Measurements from ENCODE around the gene DCTN2. TPM values are rescaled to one million over a fixed set of nuclear protein-coding genes. Genes with fewer than 3 reads are reported as not detected.

Gene DCTN2
- total and polyA plus RNA-seq, 4 donors = 28.5 to 66.6 (median 31.2) TPM

DNA sequence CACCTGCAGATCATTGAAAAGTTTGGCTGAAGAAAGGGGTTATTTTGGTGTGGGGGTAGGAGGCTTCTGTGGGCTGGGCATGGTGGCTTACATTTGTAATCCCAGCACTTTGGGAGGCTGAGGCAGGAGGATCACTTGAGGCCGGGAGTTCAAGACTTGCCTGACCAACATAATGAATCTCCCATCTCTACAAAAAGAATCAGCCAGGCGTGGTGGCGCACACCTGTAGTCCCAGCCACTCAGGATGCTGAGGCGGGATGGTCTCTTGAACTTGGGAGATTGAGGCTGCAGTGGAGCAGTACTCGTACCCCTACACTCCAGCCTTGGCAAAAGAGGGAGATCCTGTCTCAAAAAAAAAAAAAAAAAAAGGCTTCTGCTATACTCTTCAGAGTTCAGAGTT lies 33.7 kb downstream of the DCTN2 start:
- WGBS = 97% methylated on average over 5 of the region's 5 CpGs
- H3K27me3 ChIP-seq (ENCODE audit: control insufficient read depth in 4 of 4, insufficient read depth in 4 of 4, low read length in 3 of 4) = no peaks in the 10 kb centered on the region
- peaks cover 1 to 9% (median 3%) of the 10 kb centered on the region in 4 donors for H3K4me1 ChIP-seq (ENCODE audit: control insufficient read depth in 4 of 4, insufficient read depth in 4 of 4, low read length in 3 of 4)
- DNase-seq (ENCODE audit: low spot score) = no peak
- TF ChIP-seq SP1 (IDR thresholded peaks at IDR 0.05) = no peak
- TF ChIP-seq ATF3 (IDR thresholded peaks at IDR 0.05) = no peak
- TF ChIP-seq YY1 (IDR thresholded peaks at IDR 0.05) = no peak
- no peak for TF ChIP-seq HNF4G (IDR thresholded peaks at IDR 0.05)
- no peak for TF ChIP-seq FOXA2 (IDR thresholded peaks at IDR 0.05)
- no peak for TF ChIP-seq JUND (IDR thresholded peaks at IDR 0.05)
- TF ChIP-seq, protein P1, sequence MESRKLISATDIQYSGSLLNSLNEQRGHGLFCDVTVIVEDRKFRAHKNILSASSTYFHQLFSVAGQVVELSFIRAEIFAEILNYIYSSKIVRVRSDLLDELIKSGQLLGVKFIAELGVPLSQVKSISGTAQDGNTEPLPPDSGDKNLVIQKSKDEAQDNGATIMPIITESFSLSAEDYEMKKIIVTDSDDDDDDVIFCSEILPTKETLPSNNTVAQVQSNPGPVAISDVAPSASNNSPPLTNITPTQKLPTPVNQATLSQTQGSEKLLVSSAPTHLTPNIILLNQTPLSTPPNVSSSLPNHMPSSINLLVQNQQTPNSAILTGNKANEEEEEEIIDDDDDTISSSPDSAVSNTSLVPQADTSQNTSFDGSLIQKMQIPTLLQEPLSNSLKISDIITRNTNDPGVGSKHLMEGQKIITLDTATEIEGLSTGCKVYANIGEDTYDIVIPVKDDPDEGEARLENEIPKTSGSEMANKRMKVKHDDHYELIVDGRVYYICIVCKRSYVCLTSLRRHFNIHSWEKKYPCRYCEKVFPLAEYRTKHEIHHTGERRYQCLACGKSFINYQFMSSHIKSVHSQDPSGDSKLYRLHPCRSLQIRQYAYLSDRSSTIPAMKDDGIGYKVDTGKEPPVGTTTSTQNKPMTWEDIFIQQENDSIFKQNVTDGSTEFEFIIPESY (IDR thresholded peaks at IDR 0.05) = no peak
- TF ChIP-seq GABPA (IDR thresholded peaks at IDR 0.05 in 1 of 2, conservative IDR thresholded peaks at IDR 0.05 in 1 of 2) = no peak
- TF ChIP-seq, protein P2, sequence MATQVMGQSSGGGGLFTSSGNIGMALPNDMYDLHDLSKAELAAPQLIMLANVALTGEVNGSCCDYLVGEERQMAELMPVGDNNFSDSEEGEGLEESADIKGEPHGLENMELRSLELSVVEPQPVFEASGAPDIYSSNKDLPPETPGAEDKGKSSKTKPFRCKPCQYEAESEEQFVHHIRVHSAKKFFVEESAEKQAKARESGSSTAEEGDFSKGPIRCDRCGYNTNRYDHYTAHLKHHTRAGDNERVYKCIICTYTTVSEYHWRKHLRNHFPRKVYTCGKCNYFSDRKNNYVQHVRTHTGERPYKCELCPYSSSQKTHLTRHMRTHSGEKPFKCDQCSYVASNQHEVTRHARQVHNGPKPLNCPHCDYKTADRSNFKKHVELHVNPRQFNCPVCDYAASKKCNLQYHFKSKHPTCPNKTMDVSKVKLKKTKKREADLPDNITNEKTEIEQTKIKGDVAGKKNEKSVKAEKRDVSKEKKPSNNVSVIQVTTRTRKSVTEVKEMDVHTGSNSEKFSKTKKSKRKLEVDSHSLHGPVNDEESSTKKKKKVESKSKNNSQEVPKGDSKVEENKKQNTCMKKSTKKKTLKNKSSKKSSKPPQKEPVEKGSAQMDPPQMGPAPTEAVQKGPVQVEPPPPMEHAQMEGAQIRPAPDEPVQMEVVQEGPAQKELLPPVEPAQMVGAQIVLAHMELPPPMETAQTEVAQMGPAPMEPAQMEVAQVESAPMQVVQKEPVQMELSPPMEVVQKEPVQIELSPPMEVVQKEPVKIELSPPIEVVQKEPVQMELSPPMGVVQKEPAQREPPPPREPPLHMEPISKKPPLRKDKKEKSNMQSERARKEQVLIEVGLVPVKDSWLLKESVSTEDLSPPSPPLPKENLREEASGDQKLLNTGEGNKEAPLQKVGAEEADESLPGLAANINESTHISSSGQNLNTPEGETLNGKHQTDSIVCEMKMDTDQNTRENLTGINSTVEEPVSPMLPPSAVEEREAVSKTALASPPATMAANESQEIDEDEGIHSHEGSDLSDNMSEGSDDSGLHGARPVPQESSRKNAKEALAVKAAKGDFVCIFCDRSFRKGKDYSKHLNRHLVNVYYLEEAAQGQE (IDR thresholded peaks at IDR 0.05) = no peak
- H3K9me3 ChIP-seq (ENCODE audit: control insufficient read depth in 4 of 4, low read length in 3 of 4) = no peaks in the 10 kb centered on the region
- no peak overlapping the region for H3K4me3 ChIP-seq (ENCODE audit: low read depth in 1 of 3, low read length in 3 of 3)
- H3K9ac ChIP-seq (ENCODE audit: low read depth in 1 of 2, low read length in 2 of 2) = no peak overlapping the region
- H3K27ac ChIP-seq (ENCODE audit: low read depth in 1 of 2, low read length in 2 of 2) = no peak overlapping the region
- H3K36me3 ChIP-seq (ENCODE audit: control insufficient read depth in 4 of 4, insufficient read depth in 3 of 4, low read depth in 1 of 4, low read length in 3 of 4) = peaks cover 5 to 60% (median 49%) of the 10 kb centered on the region in 4 donors

DNA sequence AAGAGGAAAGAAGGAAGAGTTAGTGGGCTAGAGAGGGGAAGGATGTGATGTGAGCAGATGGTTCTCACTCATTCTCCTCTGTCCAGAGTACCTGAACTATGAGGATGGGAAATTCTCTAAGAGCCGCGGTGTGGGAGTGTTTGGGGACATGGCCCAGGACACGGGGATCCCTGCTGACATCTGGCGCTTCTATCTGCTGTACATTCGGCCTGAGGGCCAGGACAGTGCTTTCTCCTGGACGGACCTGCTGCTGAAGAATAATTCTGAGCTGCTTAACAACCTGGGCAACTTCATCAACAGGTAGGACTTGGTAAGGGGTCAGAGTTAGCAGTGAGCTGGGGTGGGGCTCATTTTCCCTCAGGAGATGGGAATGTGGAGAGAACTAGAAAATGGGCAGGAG lies 34.3 kb downstream of the DCTN2 start:
- peaks cover 0 to 4% (median 0%) of the 10 kb centered on the region in 4 donors for H3K4me1 ChIP-seq (ENCODE audit: control insufficient read depth in 4 of 4, insufficient read depth in 4 of 4, low read length in 3 of 4)
- WGBS = 92% methylated on average over 6 of the region's 6 CpGs
- H3K27me3 ChIP-seq (ENCODE audit: control insufficient read depth in 4 of 4, insufficient read depth in 4 of 4, low read length in 3 of 4) = no peaks in the 10 kb centered on the region
- TF ChIP-seq GABPA (IDR thresholded peaks at IDR 0.05 in 1 of 2, conservative IDR thresholded peaks at IDR 0.05 in 1 of 2) = no peak
- no peak for TF ChIP-seq TAF1 (conservative IDR thresholded peaks at IDR 0.05)
- TF ChIP-seq FOXA1 (IDR thresholded peaks at IDR 0.05) = no peak
- TF ChIP-seq MAX (IDR thresholded peaks at IDR 0.05) = no peak
- no peak for TF ChIP-seq JUND (IDR thresholded peaks at IDR 0.05)
- TF ChIP-seq SP1 (IDR thresholded peaks at IDR 0.05) = no peak
- TF ChIP-seq YY1 (IDR thresholded peaks at IDR 0.05) = no peak
- TF ChIP-seq, protein P1 (IDR thresholded peaks at IDR 0.05) = no peak
- TF ChIP-seq ATF3 (IDR thresholded peaks at IDR 0.05) = no peak
- TF ChIP-seq RXRA (IDR thresholded peaks at IDR 0.05) = no peak
- TF ChIP-seq RAD21 (IDR thresholded peaks at IDR 0.05) = no peak
- TF ChIP-seq EGR1 (IDR thresholded peaks at IDR 0.05; ENCODE audit: low read depth in 2 of 2) = no peak
- TF ChIP-seq NR2F2 (IDR thresholded peaks at IDR 0.05) = no peak
- TF ChIP-seq HNF4A (conservative IDR thresholded peaks at IDR 0.05) = no peak
- TF ChIP-seq FOXA2 (IDR thresholded peaks at IDR 0.05) = no peak
- TF ChIP-seq CTCF (IDR thresholded peaks at IDR 0.05; ENCODE audit: low read depth, low read length, missing input control) = no peak
- no peak for TF ChIP-seq HNF4G (IDR thresholded peaks at IDR 0.05)
- TF ChIP-seq, protein P2 (IDR thresholded peaks at IDR 0.05) = no peak
- H3K9ac ChIP-seq (ENCODE audit: low read depth in 1 of 2, low read length in 2 of 2) = no peak overlapping the region
- no peak overlapping the region for H3K27ac ChIP-seq (ENCODE audit: low read depth in 1 of 2, low read length in 2 of 2)
- H3K36me3 ChIP-seq (ENCODE audit: control insufficient read depth in 4 of 4, insufficient read depth in 3 of 4, low read depth in 1 of 4, low read length in 3 of 4) = peaks cover 7 to 60% (median 49%) of the 10 kb centered on the region in 4 donors
- H3K4me3 ChIP-seq (ENCODE audit: low read depth in 1 of 3, low read length in 3 of 3) = no peak overlapping the region
- H3K9me3 ChIP-seq (ENCODE audit: control insufficient read depth in 4 of 4, low read length in 3 of 4) = no peaks in the 10 kb centered on the region
- no peak for DNase-seq (ENCODE audit: low spot score)
